H7 (cell line): ENCODE results near the gene TP53BP1. TPM values are rescaled to one million over a fixed set of nuclear protein-coding genes. Genes with fewer than 3 reads are reported as not detected.

ENCODE experiments used
- DNase-seq: peaks from one replicate; pipeline ENCODE4 v3.0.0; 2012
- H3K27me3 ChIP-seq: 2 replicates; pipeline ENCODE4 v1.6.0; 2011; ENCODE audit warnings: mild to moderate bottlenecking, low read length; ENCODE audit not compliant: control insufficient read depth, insufficient read depth
- H3K36me3 ChIP-seq: replicated peaks from 2 replicates; pipeline ENCODE4 v1.5.1; 2011; ENCODE audit warnings: low read length; ENCODE audit not compliant: control insufficient read depth, insufficient read depth
- H3K4me3 ChIP-seq: 2 replicates; pipeline ENCODE4 v1.5.1; 2011; ENCODE audit warnings: low read depth, mild to moderate bottlenecking, control low read depth, low read length, moderate library complexity; ENCODE audit not compliant: insufficient read depth
- total RNA-seq: library from RNA; depleted of rRNA; stranded (reverse); fragments of >200 nt; shearing (Covaris generic); gene quantifications from 2 replicates; pipeline ENCODE4 v1.2.3, GENCODE V29; 2014

TP53BP1 gene
- total RNA-seq, 1 experiment from 2014 or later = 36.6 TPM

GRCh38 chr15:43511012-43511885 lies 18.3 kb upstream of the TP53BP1 start:
- Histone ChIP-seq H3K36me3 (no peaks in the 10 kb centered on the region), H3K4me3 (peak overlapping the region; percentile 48), H3K27me3 (peaks cover 21% of the 10 kb centered on the region)
- DNase-seq = peak; percentile 39

- Histone ChIP-seq H3K4me3 (peak overlapping the region; percentile 58), H3K36me3 (no peaks in the 10 kb centered on the region), H3K27me3 (peaks cover 21% of the 10 kb centered on the region)
- peak; percentile 98 for DNase-seq
Observed at GRCh38 chr15:43510200-43511011, 17.4 kb upstream of the TP53BP1 start.

GRCh38 chr15:43509660-43510199 lies 16.8 kb upstream of the TP53BP1 start:
- H3K36me3 ChIP-seq = no peaks in the 10 kb centered on the region
- DNase-seq = no peak
- H3K27me3 ChIP-seq = peaks cover 21% of the 10 kb centered on the region
- peak overlapping the region; percentile 58 for H3K4me3 ChIP-seq

- no peak overlapping the region for H3K4me3 ChIP-seq
Observed at GRCh38 chr15:43508991-43509659, 16.2 kb upstream of the TP53BP1 start.

GRCh38 chr15:43508421-43508820 lies 15.5 kb upstream of the TP53BP1 start:
- Histone ChIP-seq H3K36me3 (no peaks in the 10 kb centered on the region), H3K4me3 (no peak overlapping the region), H3K27me3 (peaks cover 17% of the 10 kb centered on the region)
- no peak for DNase-seq

More at GRCh38 chr15:43508991-43509659, 16.2 kb upstream of the TP53BP1 start:
- Histone ChIP-seq H3K27me3 (peaks cover 21% of the 10 kb centered on the region), H3K36me3 (no peaks in the 10 kb centered on the region)
- peak; percentile 4 for DNase-seq

- Histone ChIP-seq H3K4me3 (no peak overlapping the region), H3K27me3 (no peaks in the 10 kb centered on the region), H3K36me3 (no peaks in the 10 kb centered on the region)
- no peak for DNase-seq
Observed at GRCh38 chr15:43505738-43506137, 12.8 kb upstream of the TP53BP1 start.

- Histone ChIP-seq H3K27me3 (no peaks in the 10 kb centered on the region), H3K4me3 (no peak overlapping the region), H3K36me3 (no peaks in the 10 kb centered on the region)
- no peak for DNase-seq
Observed at GRCh38 chr15:43499635-43500034, 6.7 kb upstream of the TP53BP1 start.

GRCh38 chr15:43498990-43499389 lies 6.0 kb upstream of the TP53BP1 start:
- peak; percentile 2 for DNase-seq
- Histone ChIP-seq H3K4me3 (no peak overlapping the region), H3K27me3 (no peaks in the 10 kb centered on the region), H3K36me3 (no peaks in the 10 kb centered on the region)

- Histone ChIP-seq H3K36me3 (peaks cover 5% of the 10 kb centered on the region), H3K4me3 (no peak overlapping the region; the same call in 1 of the 2 replicates)
Observed at GRCh38 chr15:43493703-43494472, 932 bp upstream of the TP53BP1 start.

GRCh38 chr15:43492266-43492665 lies 690 bp downstream of the TP53BP1 start:
- no peaks in the 10 kb centered on the region; the same call in 1 of the 2 replicates for H3K27me3 ChIP-seq
- DNase-seq = peak; percentile 61
- H3K4me3 ChIP-seq = peak overlapping the region; percentile 78
- H3K36me3 ChIP-seq = peaks cover 10% of the 10 kb centered on the region

More at GRCh38 chr15:43493703-43494472, 932 bp upstream of the TP53BP1 start:
- DNase-seq = no peak
- no peaks in the 10 kb centered on the region; the same call in 1 of the 2 replicates for H3K27me3 ChIP-seq

- Histone ChIP-seq H3K36me3 (peaks cover 10% of the 10 kb centered on the region), H3K4me3 (no peak overlapping the region), H3K27me3 (no peaks in the 10 kb centered on the region; the same call in 1 of the 2 replicates)
- DNase-seq = no peak
Observed at GRCh38 chr15:43489191-43489590, 3.8 kb downstream of the TP53BP1 start.

GRCh38 chr15:43488790-43489189 lies 4.2 kb downstream of the TP53BP1 start:
- no peaks in the 10 kb centered on the region; the same call in 1 of the 2 replicates for H3K27me3 ChIP-seq
- DNase-seq = no peak
- no peak overlapping the region for H3K4me3 ChIP-seq
- H3K36me3 ChIP-seq = peaks cover 10% of the 10 kb centered on the region

GRCh38 chr15:43487271-43487895 lies 5.6 kb downstream of the TP53BP1 start:
- Histone ChIP-seq H3K36me3 (peaks cover 10% of the 10 kb centered on the region), H3K4me3 (no peak overlapping the region), H3K27me3 (no peaks in the 10 kb centered on the region)
- no peak for DNase-seq
